ENCODE measurements around the gene GPBAR1.

GPBAR1 gene

DNA sequence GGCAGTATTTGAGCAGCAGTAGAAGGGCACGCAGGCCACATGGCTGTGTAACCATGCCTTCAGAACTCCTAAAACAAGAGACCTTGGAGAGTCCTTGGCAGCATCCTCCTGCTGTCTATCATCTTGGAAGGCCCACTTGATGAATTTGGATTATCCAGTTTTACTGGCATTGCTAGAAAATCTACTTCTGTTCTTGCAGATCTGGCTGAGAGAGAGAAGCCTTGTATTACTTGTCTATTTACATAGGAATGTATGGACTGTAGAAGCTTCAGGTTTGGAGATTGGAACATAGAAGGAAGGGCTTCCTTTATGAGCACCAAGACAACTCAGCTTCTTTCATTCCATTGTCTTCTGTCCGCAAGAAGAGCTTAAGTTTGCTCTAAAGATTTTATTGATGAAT lies 16.1 kb upstream of the GPBAR1 start:
- no peak for DNase-seq

DNA sequence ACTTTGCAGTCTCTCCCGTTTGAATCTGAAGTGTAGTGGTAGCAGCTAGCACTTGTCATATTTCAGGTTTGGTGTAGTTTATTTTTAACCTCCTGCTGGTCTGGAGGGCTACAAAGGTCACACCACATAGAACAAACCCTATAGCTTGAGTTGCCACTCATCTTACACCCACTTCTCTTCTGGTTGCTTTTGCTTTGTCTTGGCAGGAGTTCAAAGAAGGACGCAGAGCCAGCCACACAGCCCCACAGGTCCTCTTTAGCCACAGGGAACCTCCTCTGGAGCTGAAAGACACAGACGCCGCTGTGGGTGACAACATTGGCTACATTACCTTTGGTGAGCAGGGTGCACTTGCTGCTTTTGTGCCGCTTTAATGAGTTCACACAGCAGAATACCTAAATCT lies 15.6 kb upstream of the GPBAR1 start:
- DNase-seq: no peak

DNA sequence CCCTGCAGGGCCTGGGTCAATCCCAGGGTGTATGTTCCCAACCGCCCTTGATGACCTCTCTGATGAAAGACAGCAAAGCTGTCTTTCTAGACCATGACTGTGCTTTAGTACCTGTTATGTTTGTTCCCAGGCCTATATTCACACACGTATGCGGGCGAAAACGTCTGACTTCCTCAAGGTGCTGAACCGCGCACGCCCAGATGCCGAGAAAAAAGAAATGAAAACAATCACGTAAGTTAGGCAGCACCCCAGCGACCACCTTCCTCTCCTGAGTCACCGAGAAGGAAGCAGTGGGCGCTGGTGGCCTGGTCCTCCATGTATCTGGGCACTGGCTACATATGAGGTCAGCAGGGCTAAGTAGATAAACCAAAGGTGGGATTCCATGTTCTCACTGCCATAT lies 11.1 kb upstream of the GPBAR1 start:
- no peak for DNase-seq

DNA sequence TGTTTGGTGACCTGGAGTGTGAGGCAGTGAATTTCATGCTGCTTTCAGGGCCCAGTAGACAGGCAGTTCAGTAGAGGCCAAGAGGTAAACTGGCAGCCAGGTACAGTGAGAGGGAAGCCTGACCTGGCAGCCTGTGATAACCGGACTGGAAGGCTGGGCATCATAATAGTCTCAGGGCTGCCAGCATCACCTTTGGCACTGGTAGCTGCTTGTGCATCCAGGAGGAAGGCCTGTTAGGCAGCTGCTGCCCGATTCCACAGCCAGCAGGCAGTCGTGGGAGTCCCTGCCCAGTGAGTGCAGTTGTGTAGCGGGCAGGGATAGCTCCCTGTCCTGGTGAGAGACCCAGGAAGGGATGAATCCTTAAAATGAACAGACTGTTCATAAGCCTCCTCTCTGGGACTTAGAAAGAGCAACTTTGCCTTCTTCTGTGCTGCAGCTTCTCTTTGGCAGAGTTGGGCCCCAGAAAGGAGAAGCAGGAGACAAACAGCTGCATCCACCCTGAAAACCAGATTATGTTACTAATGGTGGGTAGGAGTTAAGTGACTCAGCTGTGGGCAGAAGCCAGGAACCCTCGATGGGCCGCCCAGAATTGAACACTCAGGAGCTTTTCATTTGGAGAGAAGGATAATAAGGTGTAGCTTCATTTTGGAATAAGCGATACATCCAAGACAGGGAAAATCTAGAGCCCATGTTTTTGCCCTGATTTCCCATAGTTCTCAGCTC lies 8.1 kb upstream of the GPBAR1 start:
- peak; percentile 68 for DNase-seq

DNA sequence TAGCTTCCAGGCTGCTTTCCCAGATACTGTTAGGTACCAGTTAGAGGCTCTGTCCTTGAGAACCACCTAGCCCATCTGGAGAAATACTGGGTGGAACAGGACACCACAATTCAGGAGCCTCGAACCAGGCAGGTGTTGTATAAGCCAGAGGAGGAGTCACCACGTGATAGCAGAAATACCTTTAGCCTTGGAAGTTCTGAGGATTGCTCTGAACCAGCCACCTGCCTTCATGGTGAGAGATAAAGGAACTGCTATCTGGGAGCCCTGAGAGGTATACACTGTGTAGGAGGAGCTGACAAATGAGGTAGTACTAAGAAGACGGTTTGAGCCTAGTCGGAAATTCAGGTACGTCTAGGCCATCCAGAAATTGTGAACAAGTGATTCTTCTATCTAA lies 7.6 kb upstream of the GPBAR1 start:
- no peak for DNase-seq

DNA sequence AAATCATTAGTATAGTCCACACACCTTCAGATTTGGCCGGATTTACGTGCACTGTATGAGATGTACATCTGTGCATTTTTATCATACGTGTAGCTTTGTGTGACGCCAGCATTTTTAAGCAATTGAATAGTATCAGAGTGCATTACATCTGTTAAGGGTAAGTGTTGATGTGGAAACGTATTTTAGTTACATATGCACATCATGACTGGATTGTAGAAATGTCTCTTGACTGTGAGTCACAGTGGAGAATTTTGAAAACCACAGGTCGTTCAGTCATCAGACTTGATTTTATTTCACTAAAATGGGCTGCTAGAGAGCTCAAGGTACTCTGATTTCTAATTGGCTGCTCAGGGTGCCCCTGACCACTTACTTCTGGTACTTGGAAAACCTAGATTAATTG lies 5.4 kb upstream of the GPBAR1 start:
- DNase-seq: peak; percentile 86

DNA sequence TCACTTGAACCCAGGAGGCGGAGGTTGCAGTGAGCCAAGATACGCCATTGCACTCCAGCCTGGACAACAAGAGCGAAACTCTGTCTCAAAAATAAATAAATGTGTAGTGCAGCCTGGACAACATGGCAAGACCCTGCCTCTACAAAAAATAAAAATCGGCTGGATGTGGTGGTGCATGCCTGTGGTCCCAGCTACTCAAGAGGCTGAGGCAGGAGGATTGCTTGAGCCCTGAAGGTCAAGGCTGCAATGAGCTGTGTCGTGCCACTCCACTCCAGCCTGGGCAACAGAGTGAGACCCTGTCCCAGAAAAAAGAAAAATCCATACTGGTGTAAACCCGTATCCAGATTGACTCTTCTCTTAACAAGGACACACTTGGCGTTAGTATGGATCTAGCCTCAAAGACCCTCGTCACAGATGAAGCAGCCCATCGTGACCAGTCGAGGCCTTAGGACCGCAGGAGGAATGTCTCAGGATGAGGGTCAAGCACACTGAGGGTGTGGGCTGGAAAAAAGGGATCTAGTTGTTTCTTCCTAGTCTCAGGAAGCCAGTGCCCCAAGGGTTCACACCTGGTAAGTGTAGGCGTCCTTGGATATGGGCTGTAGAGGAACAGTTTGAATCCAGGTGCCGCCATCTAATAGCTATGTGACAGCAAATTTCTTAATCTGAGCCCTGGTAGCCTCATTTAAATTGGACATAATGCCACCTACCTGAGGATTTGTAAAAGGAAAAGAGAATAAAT lies 4.0 kb upstream of the GPBAR1 start:
- DNase-seq: no peak

DNA sequence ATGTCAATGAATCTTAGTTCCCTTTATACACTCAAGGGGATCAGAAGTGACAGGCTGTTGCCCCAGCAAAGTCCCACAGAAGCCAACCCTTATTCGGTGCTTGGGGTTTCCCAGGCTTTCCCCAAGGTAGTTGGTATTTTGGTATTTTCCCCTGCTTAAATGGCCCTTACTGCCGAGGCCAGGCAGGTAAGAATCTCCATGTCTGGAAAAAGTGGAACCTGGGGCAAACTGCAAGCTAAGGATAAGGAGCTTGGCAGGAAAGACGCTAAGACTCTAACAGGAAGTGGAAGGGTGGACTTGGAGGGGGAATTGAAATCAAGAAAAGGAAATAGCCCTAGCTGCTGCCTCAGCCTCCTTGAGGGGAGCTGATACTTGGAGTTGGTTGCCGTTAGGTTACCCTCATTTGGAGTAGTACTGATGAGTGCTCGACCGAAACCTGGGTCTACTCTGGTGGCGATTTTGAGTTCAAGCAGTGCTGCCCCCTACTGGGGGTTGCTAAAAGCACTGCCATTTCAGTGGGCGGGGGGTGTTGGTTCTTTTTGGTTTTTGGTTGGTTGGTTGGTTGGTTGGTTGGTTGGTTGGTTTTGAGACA lies 3.3 kb upstream of the GPBAR1 start:
- DNase-seq: peak; percentile 92

DNA sequence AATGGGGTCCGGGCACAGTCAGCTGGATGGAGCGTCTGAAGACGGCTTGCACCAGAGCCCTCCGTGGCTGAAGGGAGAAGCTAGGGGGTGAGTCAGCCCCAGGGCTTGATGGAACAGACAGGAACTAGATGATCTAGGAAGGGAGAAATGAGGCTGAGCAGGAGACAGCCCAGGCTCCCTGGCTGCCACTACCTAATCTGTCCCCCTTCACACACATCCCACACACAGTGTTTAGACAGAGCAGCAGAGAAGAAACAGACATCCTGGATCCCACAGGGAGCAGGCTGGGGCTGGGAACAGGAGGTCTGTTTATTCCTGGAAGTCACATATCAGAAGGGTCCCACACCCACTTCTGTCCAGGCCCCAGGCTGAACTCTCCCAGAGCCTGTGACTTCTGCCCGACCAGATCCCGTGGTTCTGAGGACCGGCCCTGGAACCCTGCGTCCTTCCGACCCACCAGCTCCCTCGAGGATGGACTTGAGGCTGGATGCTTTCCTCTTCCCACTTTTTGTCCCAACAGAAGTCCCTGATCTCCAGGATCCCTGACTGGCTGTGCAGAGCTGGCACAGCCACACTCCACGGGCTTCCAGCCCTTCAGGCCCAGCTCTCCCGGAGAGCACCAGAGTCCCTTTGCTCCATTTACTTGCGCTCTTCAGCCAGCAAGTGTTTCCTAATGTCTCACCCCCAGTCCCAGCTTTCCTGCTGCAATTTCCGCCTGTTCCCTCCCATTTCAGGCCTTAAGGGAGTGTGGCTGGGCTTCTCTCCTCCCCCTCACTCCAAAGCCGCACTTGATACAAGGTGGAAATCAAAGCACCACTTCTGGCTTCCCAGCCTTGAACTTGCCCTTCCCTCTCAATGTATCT lies 1.5 kb upstream of the GPBAR1 start:
- peak; percentile 85 for DNase-seq

DNA sequence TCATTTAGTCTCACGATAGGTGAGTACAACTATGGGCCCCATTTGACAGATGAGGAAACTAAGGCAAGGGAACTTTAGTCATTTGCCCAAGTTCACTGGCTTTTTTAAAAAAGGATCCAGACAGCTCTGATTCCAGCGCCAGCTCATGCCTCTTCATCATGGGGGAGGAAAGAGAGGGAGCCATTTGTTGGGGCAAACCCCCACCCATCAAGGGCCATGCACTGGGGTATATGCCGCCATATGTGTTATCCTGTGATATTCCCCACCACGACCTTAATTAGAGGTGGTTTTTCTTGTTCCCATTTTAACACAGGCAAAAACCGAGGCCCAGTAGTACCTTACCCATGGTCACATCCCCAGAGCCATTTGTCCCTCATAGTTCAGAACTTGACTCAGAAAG lies 649 bp upstream of the GPBAR1 start:
- DNase-seq: no peak

DNA sequence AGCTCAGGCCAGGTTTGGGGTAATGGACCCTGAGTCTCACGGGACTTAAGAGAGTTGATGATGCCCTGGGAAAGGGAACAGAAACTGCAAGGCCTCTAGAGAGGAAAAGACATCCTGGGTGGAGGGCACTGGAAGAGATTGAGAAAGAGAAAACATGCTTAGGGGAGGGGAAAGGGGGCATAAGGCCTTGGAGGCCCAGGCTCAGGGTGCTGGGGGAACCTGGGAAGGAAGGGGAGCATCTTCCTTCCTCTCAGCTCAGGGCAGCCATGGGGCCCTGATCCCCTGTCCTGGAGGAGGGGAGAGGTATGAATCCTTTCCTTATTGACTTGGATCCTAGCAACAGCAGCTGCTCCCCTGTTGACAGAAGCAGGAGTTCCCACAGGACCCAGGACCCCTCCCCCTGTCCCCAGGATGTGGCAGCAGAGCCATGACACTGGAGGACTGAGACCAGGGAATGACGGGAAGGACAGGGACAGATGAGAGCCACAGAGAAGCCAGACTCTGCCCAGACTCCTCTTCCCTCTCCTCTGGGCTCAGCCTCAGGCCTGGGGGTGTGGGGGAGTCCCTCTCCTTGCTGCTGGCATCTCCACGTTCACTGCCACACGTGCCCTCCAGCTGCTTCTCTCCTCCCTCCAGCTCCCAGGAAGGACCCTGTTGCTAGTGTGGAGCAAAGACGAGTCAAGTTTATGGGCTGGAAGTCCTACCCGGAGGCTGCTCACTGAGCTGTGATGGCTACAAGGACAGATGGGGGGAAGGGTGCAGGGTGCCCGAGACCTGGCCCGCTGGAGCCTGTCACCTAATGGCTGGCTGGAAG lies 815 bp downstream of the GPBAR1 start:
- DNase-seq: peak; percentile 72

DNA sequence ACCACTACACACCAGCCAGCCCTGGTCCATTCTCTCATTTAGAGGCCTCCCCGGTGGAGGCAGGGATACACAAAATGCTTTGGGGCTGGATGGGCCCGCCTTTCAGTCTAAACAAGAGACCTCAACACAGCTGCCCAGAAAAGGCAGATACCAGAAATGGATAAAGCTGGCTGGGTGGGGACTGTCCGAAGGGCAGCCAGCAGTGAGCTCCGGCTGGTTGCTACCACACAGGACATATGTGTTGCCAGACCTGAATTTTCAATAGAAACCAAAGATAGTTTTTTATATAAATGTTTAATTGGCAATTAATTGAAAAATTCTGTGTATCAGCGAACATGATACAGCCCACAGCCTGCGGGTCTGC lies 1.4 kb downstream of the GPBAR1 start:
- no peak for DNase-seq

DNA sequence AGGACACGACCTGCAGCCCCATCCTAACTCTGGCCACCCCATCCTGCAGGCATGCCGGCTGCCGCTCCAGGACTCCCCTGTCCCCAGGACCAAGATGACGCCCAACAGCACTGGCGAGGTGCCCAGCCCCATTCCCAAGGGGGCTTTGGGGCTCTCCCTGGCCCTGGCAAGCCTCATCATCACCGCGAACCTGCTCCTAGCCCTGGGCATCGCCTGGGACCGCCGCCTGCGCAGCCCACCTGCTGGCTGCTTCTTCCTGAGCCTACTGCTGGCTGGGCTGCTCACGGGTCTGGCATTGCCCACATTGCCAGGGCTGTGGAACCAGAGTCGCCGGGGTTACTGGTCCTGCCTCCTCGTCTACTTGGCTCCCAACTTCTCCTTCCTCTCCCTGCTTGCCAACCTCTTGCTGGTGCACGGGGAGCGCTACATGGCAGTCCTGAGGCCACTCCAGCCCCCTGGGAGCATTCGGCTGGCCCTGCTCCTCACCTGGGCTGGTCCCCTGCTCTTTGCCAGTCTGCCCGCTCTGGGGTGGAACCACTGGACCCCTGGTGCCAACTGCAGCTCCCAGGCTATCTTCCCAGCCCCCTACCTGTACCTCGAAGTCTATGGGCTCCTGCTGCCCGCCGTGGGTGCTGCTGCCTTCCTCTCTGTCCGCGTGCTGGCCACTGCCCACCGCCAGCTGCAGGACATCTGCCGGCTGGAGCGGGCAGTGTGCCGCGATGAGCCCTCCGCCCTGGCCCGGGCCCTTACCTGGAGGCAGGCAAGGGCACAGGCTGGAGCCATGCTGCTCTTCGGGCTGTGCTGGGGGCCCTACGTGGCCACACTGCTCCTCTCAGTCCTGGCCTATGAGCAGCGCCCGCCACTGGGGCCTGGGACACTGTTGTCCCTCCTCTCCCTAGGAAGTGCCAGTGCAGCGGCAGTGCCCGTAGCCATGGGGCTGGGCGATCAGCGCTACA lies 2.1 kb downstream of the GPBAR1 start:
- DNase-seq: no peak

DNA sequence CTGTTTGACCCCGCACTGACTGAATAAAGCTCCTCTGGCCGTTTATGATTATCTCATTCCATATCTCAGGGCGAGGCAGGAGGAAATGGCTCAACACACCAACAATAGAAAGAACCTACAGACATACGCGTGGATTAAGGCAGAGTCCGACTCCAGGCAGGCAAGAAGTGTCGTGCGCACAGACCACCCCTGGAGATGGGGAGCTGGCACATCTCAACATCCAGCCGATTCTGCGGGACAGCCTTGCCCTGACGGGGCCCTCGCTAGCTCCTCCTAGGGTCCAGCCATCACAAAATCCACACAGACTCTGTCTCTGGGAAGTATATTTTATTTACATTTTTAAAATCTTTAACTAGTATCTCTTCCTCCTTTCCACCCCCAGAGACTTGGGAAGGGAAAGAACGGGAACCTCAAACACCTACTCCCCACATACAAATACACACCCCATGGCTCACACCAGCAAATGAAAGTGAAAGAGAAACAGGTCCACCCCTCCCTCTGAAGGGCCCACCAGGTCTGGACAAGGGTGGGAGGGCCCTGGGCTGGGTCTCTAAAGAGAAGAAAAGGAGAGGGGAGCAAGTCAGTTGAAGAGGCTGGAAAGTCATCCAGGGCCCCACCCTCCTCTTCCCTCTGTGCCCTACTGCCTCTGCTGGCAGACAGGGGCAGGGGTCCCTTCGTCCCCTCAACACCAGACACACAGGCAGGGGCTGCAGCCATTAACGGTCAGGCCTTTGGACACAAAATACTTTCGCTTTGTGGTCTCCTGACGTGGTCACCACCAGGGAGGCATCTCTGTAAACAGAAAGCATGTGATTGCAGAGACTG lies 3.2 kb downstream of the GPBAR1 start:
- peak; percentile 85 for DNase-seq

DNA sequence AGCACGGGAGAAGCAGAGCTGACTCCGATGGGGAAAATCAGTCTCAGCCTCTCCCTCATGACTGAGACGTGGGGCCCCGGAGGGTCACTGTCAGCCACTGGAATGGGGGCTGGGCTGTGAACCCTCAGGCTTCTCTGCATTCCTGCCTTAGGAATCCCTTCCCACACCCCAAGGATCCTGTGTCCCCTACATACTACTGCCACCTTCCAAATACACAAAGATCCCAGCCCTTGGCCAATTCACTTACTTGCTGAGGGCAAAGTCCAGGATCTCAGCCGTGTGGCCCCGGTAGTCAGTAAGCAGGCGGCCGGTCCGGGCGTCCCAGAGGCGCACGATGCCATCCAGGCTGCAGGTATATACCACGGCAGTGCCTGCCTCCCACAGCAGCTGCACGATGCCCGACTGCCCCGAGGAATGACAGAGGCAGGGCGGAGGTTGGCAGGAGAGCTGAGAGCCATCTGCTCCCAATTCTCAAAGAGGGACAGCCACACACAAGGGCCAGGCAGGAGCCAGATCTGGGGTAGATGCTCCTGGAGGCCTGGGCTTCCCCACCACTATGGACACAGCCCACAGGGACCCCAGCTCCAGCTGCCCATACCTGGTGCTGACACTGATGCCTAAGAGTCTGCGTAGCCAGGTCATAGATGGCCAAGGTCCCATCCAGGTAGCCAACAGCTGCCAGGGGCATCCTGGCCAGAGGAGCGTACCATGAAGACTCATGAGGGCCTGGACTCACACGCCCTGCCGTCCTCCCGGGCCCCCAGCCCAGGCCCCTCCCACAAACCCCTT lies 4.2 kb downstream of the GPBAR1 start:
- no peak for DNase-seq

DNA sequence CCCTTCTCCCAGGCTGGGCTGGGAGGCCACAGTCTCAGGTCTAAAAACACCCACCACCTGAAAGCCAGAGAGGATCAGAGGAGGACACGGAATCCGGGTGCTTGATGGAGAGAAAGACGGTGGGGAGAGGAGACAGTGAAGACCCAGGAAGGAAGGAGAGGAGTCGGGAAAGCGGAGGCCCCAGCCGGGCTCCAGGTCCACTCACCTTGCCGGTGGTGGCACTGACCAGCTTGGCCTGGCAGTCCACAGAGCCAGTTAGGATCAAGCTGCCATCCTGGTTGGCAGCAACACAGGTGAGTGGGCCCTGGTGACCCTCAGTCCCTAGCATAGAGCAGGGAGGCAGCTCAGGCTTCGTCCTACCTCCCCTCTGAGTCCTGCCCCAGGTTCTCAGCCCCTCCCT lies 4.8 kb downstream of the GPBAR1 start:
- no peak for DNase-seq

DNA sequence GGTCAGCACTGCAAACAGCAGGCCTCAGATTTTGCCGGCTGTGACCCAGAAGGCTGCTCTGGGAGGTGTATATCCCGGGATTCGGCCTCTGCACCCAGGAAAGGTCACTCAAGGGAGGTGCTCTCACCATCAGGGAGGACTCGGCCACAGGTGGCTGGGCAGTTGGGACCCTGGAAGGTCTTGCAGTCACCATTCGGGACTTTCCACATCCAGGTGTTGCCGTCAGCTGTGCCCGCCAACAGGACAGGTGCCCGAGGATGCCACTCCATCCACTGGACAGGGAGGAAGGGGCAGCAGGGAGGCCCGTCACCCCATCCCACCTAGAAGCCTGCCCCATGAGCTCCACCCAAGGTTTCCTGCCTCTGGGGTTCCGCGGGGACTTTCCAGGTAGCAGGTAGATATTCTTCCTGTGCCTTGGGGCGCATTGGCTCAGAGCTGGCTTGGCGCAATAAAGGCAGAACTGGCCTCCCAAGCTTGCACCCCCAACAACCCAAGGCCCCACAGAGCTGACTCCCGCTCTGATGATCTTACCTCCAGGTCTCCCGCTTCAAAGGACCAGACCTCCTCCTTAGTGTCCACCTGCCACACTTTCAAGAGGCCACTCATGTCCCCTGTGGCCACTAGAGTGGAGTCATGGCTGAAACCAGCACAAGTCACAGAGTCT lies 5.6 kb downstream of the GPBAR1 start:
- DNase-seq: no peak

DNA sequence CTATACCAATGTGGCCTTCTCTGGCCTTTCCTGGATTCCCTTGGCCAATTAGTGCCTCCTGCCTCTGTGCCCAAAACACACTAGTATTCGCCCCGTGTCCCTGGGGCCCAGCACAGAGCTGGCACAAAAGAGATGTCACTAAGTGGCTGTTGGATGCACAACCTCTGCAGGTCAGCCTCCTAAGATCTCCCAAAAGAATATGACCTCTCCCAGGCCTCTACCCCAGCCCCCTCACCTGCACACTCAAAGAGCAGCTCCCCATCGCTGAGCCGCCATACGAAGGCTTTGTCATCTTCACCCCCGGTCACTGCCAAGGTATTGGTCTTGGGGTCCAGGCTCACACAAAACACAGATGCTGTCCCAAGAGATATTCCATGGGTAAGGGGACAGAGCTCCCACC lies 6.4 kb downstream of the GPBAR1 start:
- DNase-seq: no peak
